GM19240 (cell line): ENCODE measurements around the gene COL18A1.
"Not testable (repeated sequence)": the region's sequence is repeated elsewhere in the genome, so short reads cannot be mapped to it uniquely, and the experiment has no call there.

ENCODE experiments used
- DNase-seq: peaks from one replicate; pipeline ENCODE4 v3.0.0; 2011; ENCODE audit warnings: low spot score; ENCODE audit not compliant: insufficient read length

COL18A1 gene

DNA sequence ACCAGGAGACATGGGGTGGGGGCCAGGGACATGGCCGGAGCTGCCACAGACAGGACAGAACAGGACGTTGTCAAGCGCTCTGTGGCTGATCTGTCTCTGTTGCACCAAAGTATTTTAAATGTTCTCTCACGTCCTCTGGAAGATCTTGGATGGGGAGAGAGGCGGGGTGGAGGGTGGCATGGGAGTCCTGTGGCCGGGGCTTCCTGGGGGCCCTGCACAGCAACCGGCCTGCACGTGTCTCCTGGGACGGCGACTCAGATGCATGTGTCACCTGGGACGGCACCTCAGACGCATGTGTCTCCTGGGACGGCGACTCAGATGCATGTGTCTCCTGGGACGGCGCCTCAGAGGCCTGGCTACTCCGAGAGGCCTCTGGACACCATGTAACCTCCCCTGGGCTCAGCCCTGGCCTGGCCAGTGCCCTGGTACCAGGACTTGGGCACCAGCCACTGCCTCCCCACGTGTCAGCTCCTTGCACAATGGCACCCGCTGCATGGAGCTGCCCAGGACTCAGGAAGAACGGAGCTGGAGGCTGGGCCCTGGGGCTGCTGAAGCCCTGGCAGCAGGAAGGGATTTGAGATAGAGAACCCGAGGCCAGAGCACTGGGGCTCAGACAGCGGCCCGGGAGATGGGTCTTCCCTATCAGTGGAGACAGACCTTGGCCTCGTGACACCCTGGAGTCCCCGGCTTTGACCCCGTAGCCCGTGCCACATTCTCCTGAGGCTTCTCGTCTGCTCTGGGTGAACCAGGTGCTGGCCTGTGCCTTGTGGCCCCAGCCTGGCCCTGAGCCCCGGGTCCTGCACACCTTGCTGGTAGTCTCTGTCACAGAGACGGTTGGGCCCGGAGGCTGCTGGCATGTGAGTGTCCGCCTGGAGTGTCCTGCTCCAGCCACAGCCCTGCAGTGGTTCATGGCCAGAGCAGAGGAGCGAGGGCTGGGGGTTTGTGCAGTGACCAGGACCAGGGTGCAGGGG is 152.0 kb downstream of the COL18A1 start:
- DNase-seq, result no peak

GRCh38 chr21:45557616-45558043 is 152.7 kb downstream of the COL18A1 start:
- DNase-seq, result no peak

DNA sequence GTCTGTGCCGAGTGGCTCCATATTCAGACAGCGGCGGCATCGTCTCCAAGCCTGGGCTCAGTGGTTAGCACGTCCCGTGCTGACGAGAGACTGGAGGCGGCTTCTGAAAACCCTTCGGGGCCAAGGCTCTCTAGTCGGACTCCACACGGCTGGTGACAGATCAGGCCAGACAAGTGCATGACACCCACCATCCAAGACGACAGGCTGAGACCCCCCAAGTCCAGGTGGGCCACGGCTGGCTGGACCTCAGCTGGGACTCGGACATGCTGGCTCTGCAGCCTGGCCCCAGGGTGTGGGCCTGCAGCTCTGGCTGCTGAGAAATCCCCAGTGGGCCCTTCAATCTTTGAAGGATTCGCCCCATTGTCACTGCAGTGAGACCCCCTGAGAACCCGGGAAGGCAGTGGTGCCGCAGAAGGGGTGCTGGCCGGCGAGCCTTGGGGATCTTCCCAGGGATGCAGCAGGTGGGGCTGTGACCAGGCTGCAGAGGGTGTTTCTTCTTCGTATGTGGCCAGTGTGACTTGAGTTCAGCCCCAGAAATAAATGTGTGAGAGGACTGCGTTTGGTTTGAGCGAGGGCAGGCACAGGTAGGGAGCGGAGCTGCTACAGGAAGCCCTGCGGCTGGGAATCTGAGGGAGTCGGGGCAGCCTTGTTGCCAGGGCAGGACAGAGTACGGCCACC is 153.2 kb downstream of the COL18A1 start:
- DNase-seq, result no peak

DNA sequence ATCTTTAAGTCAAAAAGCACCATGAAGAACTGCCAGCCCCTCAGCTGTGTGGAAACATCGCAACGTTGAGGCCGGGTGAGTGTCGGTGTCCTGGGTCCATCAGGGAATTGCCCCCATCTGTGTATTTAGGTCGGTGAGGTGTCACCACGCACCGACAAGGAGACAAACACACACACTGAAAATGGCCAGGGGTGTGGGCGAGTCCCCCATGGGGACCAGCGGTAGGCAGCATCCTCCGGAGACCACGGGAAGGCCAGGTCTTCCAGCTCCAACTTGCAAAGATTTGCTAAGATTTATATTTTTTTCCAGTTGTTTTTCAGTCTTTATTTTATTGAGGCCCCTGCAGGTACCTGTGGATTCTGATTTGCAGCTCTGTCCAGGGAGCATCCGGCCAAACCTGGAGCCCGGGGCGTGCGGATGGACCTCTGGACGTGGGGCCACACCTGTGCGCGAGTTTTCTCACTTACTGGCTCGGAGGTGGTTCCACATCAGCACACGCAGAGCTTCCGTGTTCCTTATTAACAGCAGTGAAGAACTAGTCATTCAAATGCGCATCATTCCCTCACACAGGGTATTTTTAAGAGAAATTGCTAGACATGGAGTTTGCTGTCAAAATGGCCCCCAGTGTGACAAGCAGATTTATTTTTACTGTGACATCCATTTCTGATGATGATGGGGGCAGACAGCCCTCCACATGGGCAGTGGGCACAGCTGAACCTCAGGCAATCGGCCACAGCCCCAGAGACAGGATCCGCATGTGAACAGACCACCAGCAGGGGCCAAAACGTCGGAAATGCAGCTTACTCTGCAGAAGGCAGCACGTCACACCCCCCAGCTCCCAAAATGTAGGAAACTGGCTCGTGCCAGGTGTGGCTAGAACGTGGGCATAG is 154.5 kb downstream of the COL18A1 start:
- DNase-seq, result no peak

- DNase-seq, result no peak
Observed at GRCh38 chr21:45560106-45561021, 155.4 kb downstream of the COL18A1 start.

GRCh38 chr21:45561241-45561640 is 156.3 kb downstream of the COL18A1 start:
- not testable (repeated sequence) for DNase-seq

- DNase-seq, result no peak
Observed at GRCh38 chr21:45562402-45562801, 157.4 kb downstream of the COL18A1 start.

DNA sequence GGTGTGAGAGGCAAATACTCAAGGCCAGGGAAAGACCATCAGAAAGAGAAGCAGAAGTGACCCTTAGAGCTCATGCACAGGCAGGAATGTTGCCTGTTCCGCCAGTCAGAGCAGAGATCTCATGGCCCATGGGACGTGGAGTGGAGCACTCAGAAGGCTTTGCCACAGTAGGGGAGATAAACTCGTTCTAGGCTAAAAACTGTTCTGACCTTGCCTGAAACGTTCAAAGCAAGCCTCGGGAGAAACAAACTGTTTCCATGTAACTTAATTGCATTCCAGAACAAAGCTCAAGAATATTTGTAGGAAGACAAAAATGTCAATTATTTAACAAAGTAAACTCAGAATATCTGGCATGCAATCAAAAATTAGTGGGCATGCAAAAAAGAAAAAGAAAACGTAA is 158.0 kb downstream of the COL18A1 start:
- no peak for DNase-seq
